ENCODE results near the gene TTC38.

The TTC38 gene

GRCh38 chr22:46295277-46295971 is 27.6 kb downstream of the TTC38 start:
- no peaks in the 10 kb centered on the region for H3K27me3 ChIP-seq (ENCODE audit: insufficient read depth, poor library complexity, severe bottlenecking)
- no peak for DNase-seq (ENCODE audit: low read depth in 1 of 2, low spot score in 1 of 2)
- peak overlapping the region; percentile 89 for H3K4me3 ChIP-seq (replicated peaks; ENCODE audit: insufficient read depth, low read length)
- TF ChIP-seq CTCF (IDR thresholded peaks at IDR 0.05; ENCODE audit: insufficient read depth, low read length) (no peak), REST (IDR thresholded peaks at IDR 0.05; ENCODE audit: insufficient replicate concordance, low read depth) (no peak), POLR2AphosphoS5 (IDR thresholded peaks at IDR 0.05; ENCODE audit: low read depth) (no peak), SPI1 (IDR thresholded peaks at IDR 0.05; ENCODE audit: borderline replicate concordance, low read depth) (no peak), GABPA (IDR thresholded peaks at IDR 0.05; ENCODE audit: low read depth) (no peak)
- no peak overlapping the region for H3K27ac ChIP-seq (replicated peaks)

GRCh38 chr22:46296257-46297150 is 28.7 kb downstream of the TTC38 start, which contains the start of gene GTSE1:
TSS of gene GTSE1 (plus strand) at chr22:46296870. CDS start at chr22:46297401, 531 bp downstream.
- TF ChIP-seq GABPA (IDR thresholded peaks at IDR 0.05; ENCODE audit: low read depth) = peak; percentile 68; the same call in 1 of the 2 replicates
- peak; percentile 87 for TF ChIP-seq POLR2AphosphoS5 (IDR thresholded peaks at IDR 0.05; ENCODE audit: low read depth)
- TF ChIP-seq REST (IDR thresholded peaks at IDR 0.05; ENCODE audit: insufficient replicate concordance, low read depth) = peak; percentile 51
- no peak for TF ChIP-seq SPI1 (IDR thresholded peaks at IDR 0.05; ENCODE audit: borderline replicate concordance, low read depth)
- TF ChIP-seq CTCF (IDR thresholded peaks at IDR 0.05; ENCODE audit: insufficient read depth, low read length) = no peak
- DNase-seq (ENCODE audit: low read depth in 1 of 2, low spot score in 1 of 2) = peak; percentile 97 to 98
- H3K27ac ChIP-seq (replicated peaks) = peak within 1 kb of the TSS; percentile 87

GRCh38 chr22:46297151-46297812 is 29.5 kb downstream of the TTC38 start:
- no peak for TF ChIP-seq SPI1 (IDR thresholded peaks at IDR 0.05; ENCODE audit: borderline replicate concordance, low read depth)
- no peak for TF ChIP-seq GABPA (IDR thresholded peaks at IDR 0.05; ENCODE audit: low read depth)
- TF ChIP-seq POLR2AphosphoS5 (IDR thresholded peaks at IDR 0.05; ENCODE audit: low read depth) = no peak
- no peak for TF ChIP-seq REST (IDR thresholded peaks at IDR 0.05; ENCODE audit: insufficient replicate concordance, low read depth)
- no peak for TF ChIP-seq CTCF (IDR thresholded peaks at IDR 0.05; ENCODE audit: insufficient read depth, low read length)
- Histone ChIP-seq H3K27me3 (ENCODE audit: insufficient read depth, poor library complexity, severe bottlenecking) (no peaks in the 10 kb centered on the region), H3K4me3 (replicated peaks; ENCODE audit: insufficient read depth, low read length) (peak overlapping the region; percentile 89), H3K27ac (replicated peaks) (peak overlapping the region; percentile 60)
- peak in 1 of 2 experiments; percentile 17 for DNase-seq (ENCODE audit: low read depth in 1 of 2, low spot score in 1 of 2)

More at GRCh38 chr22:46296257-46297150, 28.7 kb downstream of the TTC38 start, which contains the start of gene GTSE1:
- H3K27me3 ChIP-seq (ENCODE audit: insufficient read depth, poor library complexity, severe bottlenecking) = no peaks in the 10 kb centered on the region
- H3K4me3 ChIP-seq (replicated peaks; ENCODE audit: insufficient read depth, low read length) = peak within 1 kb of the TSS; percentile 89

Measured in HL-60 (cell line).